HepG2 (cell line): ENCODE data around the gene TAT. TPM values are rescaled to one million over a fixed set of nuclear protein-coding genes. Genes with fewer than 3 reads are reported as not detected.
"Not testable (repeated sequence)": the region's sequence is repeated elsewhere in the genome, so short reads cannot be mapped to it uniquely, and the experiment has no call there.

ENCODE experiments used
- ATAC-seq: fragments of 200-7000 bp; cut with Tn5 transposase; 3 replicates; pipeline ENCODE4 v1.9.1; 2020; ENCODE audit warnings: mild to moderate bottlenecking, moderate library complexity
- BruUV-seq: library from RNA; stranded (reverse); fragments of 400-500 nt; replicated peaks from 2 replicates; lab custom pipeline; 2021; lab: Mats Ljungman, UMichigan
- CTCF ChIA-PET: fragments of 300-600 bp; formaldehyde crosslinking; extraction: SDS; loops from one replicate; lab custom pipeline; 2021; ENCODE audit warnings: low total read pairs, inconsistent platforms, low intra/inter-chr PET ratio; lab: Yijun Ruan, JAX
- POLR2A ChIA-PET: fragments of 350-600 bp; sonication (Branson Sonifier 250); formaldehyde crosslinking; loops from one replicate; lab custom pipeline; 2020; ENCODE audit warnings: antibody characterized with exemption, inconsistent platforms; lab: Yijun Ruan, JAX
- DNase-seq: peaks from one replicate; pipeline ENCODE4 v3.0.0-alpha.2; 2015; ENCODE audit warnings: low spot score
- FAIRE-seq: peaks from 3 replicates; lab custom pipeline; 2011; peaks lifted over from hg19 to GRCh38; lab: Jason Lieb, UNC
- H2AFZ ChIP-seq: one replicate; pipeline ENCODE4 v1.6.1; 2011; ENCODE audit warnings: low read length, inconsistent platforms
- H3K27ac ChIP-seq: fragments of 300-600 bp; 3 replicates; pipeline ENCODE4 v1.8.0; 2011; ENCODE audit warnings: mixed run types, mild to moderate bottlenecking, mixed read lengths, low read length, inconsistent platforms; ENCODE audit not compliant: insufficient read depth; ENCODE audit errors: extremely low read length
- H3K27me3 ChIP-seq, 2 experiments: fragments of 200-600 bp in 1 of 2; 2 replicates in 1 of 2; 3 replicates in 1 of 2; pipeline versions ENCODE4 v1.6.0 to v1.8.0; 2011; ENCODE audit warnings: low read length in 2 of 2, mild to moderate bottlenecking in 2 of 2, moderate library complexity in 2 of 2, inconsistent platforms in 1 of 2; ENCODE audit not compliant: insufficient read depth in 2 of 2, control insufficient read depth in 1 of 2
- H3K36me3 ChIP-seq, 2 experiments: fragments of 200-600 bp in 1 of 2; replicated peaks in 1 of 2; 2 replicates in 1 of 2; 3 replicates in 1 of 2; pipeline versions ENCODE4 v1.5.1 to v1.8.0; 2011; ENCODE audit warnings: low read length in 2 of 2, inconsistent platforms in 1 of 2; ENCODE audit not compliant: insufficient read depth in 2 of 2, control insufficient read depth in 1 of 2
- H3K4me1 ChIP-seq: 2 replicates; pipeline ENCODE4 v1.5.1; 2012; ENCODE audit warnings: low read length, inconsistent platforms; ENCODE audit not compliant: insufficient read depth
- H3K4me2 ChIP-seq: 2 replicates; pipeline ENCODE4 v1.6.0; 2011; ENCODE audit warnings: low read depth, low read length, inconsistent platforms
- H3K4me3 ChIP-seq, 3 experiments: fragments of 200-600 bp in 1 of 3; sonication (generic), shearing (Covaris generic) in 1 of 3; replicated peaks in 1 of 3; 2 replicates each; pipeline ENCODE4 v1.5.1; 2011 to 2016; ENCODE audit warnings: low read length in 3 of 3, inconsistent platforms in 2 of 3, low read depth in 2 of 3, mild to moderate bottlenecking in 2 of 3, control low read depth in 1 of 3, mixed read lengths in 1 of 3; ENCODE audit not compliant: insufficient read depth in 1 of 3
- H3K79me2 ChIP-seq: one replicate; pipeline ENCODE4 v1.6.1; 2011; ENCODE audit warnings: low read length, inconsistent platforms; ENCODE audit not compliant: insufficient read depth
- H3K9ac ChIP-seq: 2 replicates; pipeline ENCODE4 v1.6.0; 2011; ENCODE audit warnings: mild to moderate bottlenecking, low read depth, low read length, inconsistent platforms; ENCODE audit not compliant: insufficient read depth
- H3K9me3 ChIP-seq: 2 replicates; pipeline ENCODE4 v1.5.1; 2012; ENCODE audit warnings: mild to moderate bottlenecking, low read length
- H4K20me1 ChIP-seq: 2 replicates; pipeline ENCODE4 v1.6.0; 2011; ENCODE audit warnings: inconsistent platforms, mild to moderate bottlenecking, low read length, moderate library complexity; ENCODE audit not compliant: insufficient read depth
- HNF1B ChIP-seq: sonication (generic); formaldehyde crosslinking; IDR thresholded peaks from 2 replicates; pipeline ENCODE4 v1.5.1; 2020; ENCODE audit warnings: mild to moderate bottlenecking, moderate library complexity, missing genetic modification reagents
- TBP ChIP-seq: sonication (generic); formaldehyde crosslinking; IDR thresholded peaks from 2 replicates; pipeline ENCODE4 v1.5.0; 2020; ENCODE audit warnings: missing genetic modification reagents
- ZMYM3 ChIP-seq: sonication (generic); formaldehyde crosslinking; IDR thresholded peaks from 2 replicates; pipeline ENCODE4 v1.5.1; 2020; ENCODE audit warnings: mild to moderate bottlenecking, missing genetic modification reagents
- ZNF460 ChIP-seq: sonication (generic); formaldehyde crosslinking; IDR thresholded peaks from 2 replicates; pipeline ENCODE4 v1.5.1; 2020; ENCODE audit warnings: missing genetic modification reagents, mild to moderate bottlenecking, borderline replicate concordance
- ZNF747 ChIP-seq: sonication (generic); formaldehyde crosslinking; IDR thresholded peaks from 2 replicates; pipeline ENCODE4 v1.8.1; 2023; ENCODE audit warnings: missing genetic modification reagents, mild to moderate bottlenecking, borderline replicate concordance
- ZNF772 ChIP-seq: sonication (generic); formaldehyde crosslinking; IDR thresholded peaks from 2 replicates; pipeline ENCODE4 v1.5.0; 2020; ENCODE audit warnings: mild to moderate bottlenecking, missing genetic modification reagents
- ZSCAN30 ChIP-seq: sonication (generic); formaldehyde crosslinking; IDR thresholded peaks from 2 replicates; pipeline ENCODE4 v1.5.0; 2020; ENCODE audit warnings: mild to moderate bottlenecking, missing genetic modification reagents
- WGBS: methylation state at CpG from one replicate; pipeline ENCODE4 v1.1.6; 2017; ENCODE audit warnings: low lambda C conversion rate; 5-methylcytosine and 5-hydroxymethylcytosine counted together
- in situ Hi-C: cut with HindIII; loops from 2 replicates; pipeline ENCODE4 v1.10.0; 2017; ENCODE audit warnings: low pct_unique_long_range_greater_than_20kb; ENCODE audit not compliant: extremely low pct_ligation_motif_present
- intact Hi-C: fragments of 100-400 bp; cut with micrococcal nuclease; formaldehyde crosslinking; loops from one replicate; pipeline ENCODE4 v1.10.0; 2022; ENCODE audit not compliant: unreplicated experiment
- polyA plus RNA-seq, 8 experiments: library from polyadenylated mRNA; depleted of rRNA in 3 of 8; stranded (reverse) in 7 of 8; unstranded in 1 of 8; fragments of >200 nt; fragmentation: Illumina TruSeq in 4 of 8; extraction: Trizol in 4 of 8; gene quantifications; 2 replicates each; pipeline versions ENCODE4 v1.2.1 to v1.2.3, GENCODE V29; 2011 to 2016; ENCODE audit warnings: low read depth in 4 of 8, missing spikeins in 1 of 8, mixed read lengths in 1 of 8; ENCODE audit not compliant: insufficient read depth in 1 of 8
- total RNA-seq, 5 experiments: library from RNA; depleted of rRNA; stranded (reverse); fragments of >200 nt; fragmentation: Illumina TruSeq; extraction: Trizol; gene quantifications; 2 replicates each; pipeline ENCODE4 v1.2.3, GENCODE V29; 2016; ENCODE audit warnings: low read depth in 1 of 5
- TF ChIP-seq, protein P1 (sequence below): sonication (generic); formaldehyde crosslinking; IDR thresholded peaks from 2 replicates; pipeline ENCODE4 v1.8.0; 2022; ENCODE audit warnings: missing genetic modification reagents, mild to moderate bottlenecking, borderline replicate concordance

Gene TAT
- total and polyA plus RNA-seq, 2 of the 13 experiments (the other 11 are each of a cell fraction or from before 2014, with no cell fraction given), result 1.6 to 5.8 TPM

- POLR2A ChIA-PET, result interaction anchor here (0.6 to 6.8 kb wide), 10 partner anchors 10 to 857 kb away, joined by 3 to 93 read pairs (median 6); partner anchors contain the start of gene ZNF23
- in situ Hi-C loops, ATAC-seq, H2AFZ ChIP-seq, BruUV-seq, H3K36me3 ChIP-seq, intact Hi-C loops, CTCF ChIA-PET, FAIRE-seq, DNase-seq, H3K9me3 ChIP-seq, H3K79me2 ChIP-seq, H4K20me1 ChIP-seq, H3K27me3 ChIP-seq: not testable (repeated sequence)
- peak overlapping the region; percentile 58 for H3K4me2 ChIP-seq
- peaks cover 82% of the 10 kb centered on the region for H3K4me1 ChIP-seq
- WGBS, result 90% methylated on average over 5 of the region's 5 CpGs
- peak overlapping the region; percentile 28 for H3K9ac ChIP-seq
- H3K4me3 ChIP-seq, result peak overlapping the region in 1 of 3 experiments; percentile 44; a peak in 1 of 6 replicates
- TF ChIP-seq ZSCAN30 (CRISPR knock-in tag), result 0 out of 2 replicates have a peak, but pooled peaks have one; percentile 53
- TF ChIP-seq ZNF460 (CRISPR knock-in tag), result peak; percentile 91
- TF ChIP-seq, protein P1, sequence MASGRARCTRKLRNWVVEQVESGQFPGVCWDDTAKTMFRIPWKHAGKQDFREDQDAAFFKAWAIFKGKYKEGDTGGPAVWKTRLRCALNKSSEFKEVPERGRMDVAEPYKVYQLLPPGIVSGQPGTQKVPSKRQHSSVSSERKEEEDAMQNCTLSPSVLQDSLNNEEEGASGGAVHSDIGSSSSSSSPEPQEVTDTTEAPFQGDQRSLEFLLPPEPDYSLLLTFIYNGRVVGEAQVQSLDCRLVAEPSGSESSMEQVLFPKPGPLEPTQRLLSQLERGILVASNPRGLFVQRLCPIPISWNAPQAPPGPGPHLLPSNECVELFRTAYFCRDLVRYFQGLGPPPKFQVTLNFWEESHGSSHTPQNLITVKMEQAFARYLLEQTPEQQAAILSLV (CRISPR knock-in tag), result 0 out of 2 replicates have a peak, but pooled peaks have one; percentile 9
- 0 out of 2 replicates have a peak, but pooled peaks have one; percentile 1 for TF ChIP-seq ZNF747 (CRISPR knock-in tag)
- 0 out of 2 replicates have a peak, but pooled peaks have one; percentile 21 for TF ChIP-seq TBP
- 0 out of 2 replicates have a peak, but pooled peaks have one; percentile 6 for TF ChIP-seq ZNF772
- TF ChIP-seq ZMYM3 (CRISPR knock-in tag), result peak; percentile 48
- TF ChIP-seq HNF1B (CRISPR knock-in tag), result 0 out of 2 replicates have a peak, but pooled peaks have one; percentile 5
- H3K27ac ChIP-seq, result peak overlapping the region; percentile 90
These were observed 5.6 kb upstream of the TAT start for GRCh38 chr16:71582553-71582848.
